C1 segment of cervical spinal cord (tissue), 14 donors: Measurements from ENCODE around the gene FAM124A.
"Not testable (repeated sequence)": the region's sequence is repeated elsewhere in the genome, so short reads cannot be mapped to it uniquely, and the experiment has no call there.

Experiments
- DNase-seq, 14 donors: peaks; one replicate each; lab custom pipeline; 2025; lab: John Stamatoyannopoulos, UW

FAM124A gene

GRCh38 chr13:51269039-51269438, 46.8 kb downstream of the FAM124A start:
- no peak for DNase-seq

- no peak for DNase-seq
Measured at GRCh38 chr13:51270623-51271415, 48.6 kb downstream of the FAM124A start.

- DNase-seq: peak in 1 of 14 donors; percentile 14
Measured at GRCh38 chr13:51271528-51272085, 49.4 kb downstream of the FAM124A start.

GRCh38 chr13:51275101-51275500, 52.9 kb downstream of the FAM124A start:
- no peak for DNase-seq

- no peak for DNase-seq
Measured at GRCh38 chr13:51276636-51277035, 54.4 kb downstream of the FAM124A start.

GRCh38 chr13:51277928-51278327, 55.7 kb downstream of the FAM124A start:
- DNase-seq: no peak

- DNase-seq: no peak
Measured at GRCh38 chr13:51278426-51279130, 56.4 kb downstream of the FAM124A start.

GRCh38 chr13:51280379-51280940, 58.3 kb downstream of the FAM124A start:
- DNase-seq: no peak

GRCh38 chr13:51282322-51282721, 60.1 kb downstream of the FAM124A start:
- no peak for DNase-seq

GRCh38 chr13:51282923-51283322, 60.7 kb downstream of the FAM124A start:
- DNase-seq: not testable (repeated sequence)

- no peak for DNase-seq
Measured at GRCh38 chr13:51283371-51283770, 61.2 kb downstream of the FAM124A start.

GRCh38 chr13:51284339-51284738, 62.1 kb downstream of the FAM124A start:
- DNase-seq: no peak

GRCh38 chr13:51286135-51287002, 64.2 kb downstream of the FAM124A start:
- DNase-seq: peak; percentile 9 to 86 (median 60)

GRCh38 chr13:51287758-51288157, 65.6 kb downstream of the FAM124A start:
- DNase-seq: no peak

GRCh38 chr13:51288254-51288653, 66.1 kb downstream of the FAM124A start:
- not testable (repeated sequence) for DNase-seq

- DNase-seq: no peak
Measured at GRCh38 chr13:51291341-51291740, 69.1 kb downstream of the FAM124A start.

GRCh38 chr13:51292000-51292565, 69.9 kb downstream of the FAM124A start:
- DNase-seq: no peak

- no peak for DNase-seq
Measured at GRCh38 chr13:51297556-51297955, 75.4 kb downstream of the FAM124A start.

- DNase-seq: no peak
Measured at GRCh38 chr13:51298812-51299211, 76.6 kb downstream of the FAM124A start.

- DNase-seq: no peak
Measured at GRCh38 chr13:51303063-51303552, 80.9 kb downstream of the FAM124A start.

- DNase-seq: no peak
Measured at GRCh38 chr13:51303882-51304281, 81.7 kb downstream of the FAM124A start.
